ENCODE measurements around the gene IMP3.
A peak's percentile ranks its signal among the peaks of the same experiment; 100 is the strongest.
"Not testable (repeated sequence)": the region's sequence is repeated elsewhere in the genome, so short reads cannot be mapped to it uniquely, and the experiment has no call there.

IMP3 gene

GRCh38 chr15:75641179-75641503 lies 1.1 kb upstream of the IMP3 start:
- TF ChIP-seq CTCF (IDR thresholded peaks at IDR 0.05; ENCODE audit: extremely low read depth, missing control alignments), result no peak
- DNase-seq (ENCODE audit: low spot score), result no peak

- DNase-seq (ENCODE audit: low spot score), result peak; percentile 68
- peak; percentile 23 for TF ChIP-seq CTCF (IDR thresholded peaks at IDR 0.05; ENCODE audit: extremely low read depth, missing control alignments)
Observed at GRCh38 chr15:75640483-75641178, 607 bp upstream of the IMP3 start.

GRCh38 chr15:75639191-75639708 lies 774 bp downstream of the IMP3 start:
- TF ChIP-seq CTCF (IDR thresholded peaks at IDR 0.05; ENCODE audit: extremely low read depth, missing control alignments), result no peak
- no peak for DNase-seq (ENCODE audit: low spot score)

- no peak for TF ChIP-seq CTCF (IDR thresholded peaks at IDR 0.05; ENCODE audit: extremely low read depth, missing control alignments)
- no peak for DNase-seq (ENCODE audit: low spot score)
Observed at GRCh38 chr15:75637245-75638009, 2.6 kb downstream of the IMP3 start.

GRCh38 chr15:75636026-75636425 lies 4.0 kb downstream of the IMP3 start:
- no peak for DNase-seq (ENCODE audit: low spot score)

GRCh38 chr15:75633922-75634321 lies 6.1 kb downstream of the IMP3 start:
- not testable (repeated sequence) for DNase-seq (ENCODE audit: low spot score)

More at GRCh38 chr15:75636026-75636425, 4.0 kb downstream of the IMP3 start:
- TF ChIP-seq CTCF (IDR thresholded peaks at IDR 0.05; ENCODE audit: extremely low read depth, missing control alignments), result no peak

GRCh38 chr15:75631935-75632334 lies 8.1 kb downstream of the IMP3 start:
- DNase-seq (ENCODE audit: low spot score), result no peak

More at GRCh38 chr15:75631935-75632334, 8.1 kb downstream of the IMP3 start:
- no peak for TF ChIP-seq CTCF (IDR thresholded peaks at IDR 0.05; ENCODE audit: extremely low read depth, missing control alignments)

Measured in GM20000 (cell line).